Putamen (tissue), 1 donor: Measurements from ENCODE around the gene GAB4.

Source experiments
- DNase-seq: peaks from one replicate; pipeline ENCODE4 v3.0.0-alpha.2; 2016; ENCODE audit warnings: low spot score

GAB4 gene

DNA sequence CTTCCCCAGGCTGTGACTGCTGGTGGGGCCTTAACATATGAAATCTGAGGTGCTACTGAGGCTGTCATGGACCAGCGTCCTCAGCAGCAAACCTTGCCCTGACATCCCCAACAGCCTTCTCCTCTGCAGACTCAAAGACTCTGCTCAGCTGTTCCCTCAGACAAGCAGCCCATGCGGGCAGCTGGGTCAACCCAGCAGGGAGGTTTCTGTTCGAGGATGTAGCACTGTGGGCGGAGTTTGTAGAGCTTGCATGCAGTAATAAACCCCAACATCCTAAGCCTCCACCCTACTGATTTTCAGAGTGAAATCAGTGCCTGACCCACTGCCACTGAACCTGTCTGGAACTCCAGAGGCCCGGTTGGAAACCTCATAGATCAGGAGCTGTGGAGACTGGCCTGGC lies 94.0 kb downstream of the GAB4 start:
- DNase-seq = no peak

DNA sequence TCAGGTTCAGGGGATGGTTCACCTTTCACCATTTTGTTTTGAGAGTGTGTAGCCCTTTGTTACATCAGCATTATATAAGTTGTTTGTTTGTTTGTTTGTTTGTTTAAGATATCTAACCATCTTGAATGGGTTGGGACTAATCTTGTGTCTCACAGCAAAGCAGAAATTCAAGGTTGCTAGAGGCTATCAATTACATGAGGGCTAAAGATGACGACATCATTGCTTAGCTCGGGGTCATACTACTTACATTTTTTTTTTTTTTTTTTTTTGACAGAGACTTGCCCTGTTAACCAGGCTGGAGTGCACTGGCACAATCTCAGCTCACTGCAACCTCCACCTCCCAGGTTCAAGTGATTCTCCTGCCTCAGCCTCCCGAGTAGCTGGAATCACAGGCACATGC lies 95.7 kb downstream of the GAB4 start:
- DNase-seq = no peak
